GM18909 (cell line): Measurements from ENCODE around the gene CCDC17.
"Not testable (repeated sequence)": the region's sequence is repeated elsewhere in the genome, so short reads cannot be mapped to it uniquely, and the experiment has no call there.

Source experiments
- ATAC-seq: cut with Tn5 transposase; IDR thresholded peaks from one replicate; pipeline ENCODE4 v1.9.1; 2021; ENCODE audit warnings: mild to moderate bottlenecking; ENCODE audit not compliant: unreplicated experiment, poor library complexity

Gene CCDC17

DNA sequence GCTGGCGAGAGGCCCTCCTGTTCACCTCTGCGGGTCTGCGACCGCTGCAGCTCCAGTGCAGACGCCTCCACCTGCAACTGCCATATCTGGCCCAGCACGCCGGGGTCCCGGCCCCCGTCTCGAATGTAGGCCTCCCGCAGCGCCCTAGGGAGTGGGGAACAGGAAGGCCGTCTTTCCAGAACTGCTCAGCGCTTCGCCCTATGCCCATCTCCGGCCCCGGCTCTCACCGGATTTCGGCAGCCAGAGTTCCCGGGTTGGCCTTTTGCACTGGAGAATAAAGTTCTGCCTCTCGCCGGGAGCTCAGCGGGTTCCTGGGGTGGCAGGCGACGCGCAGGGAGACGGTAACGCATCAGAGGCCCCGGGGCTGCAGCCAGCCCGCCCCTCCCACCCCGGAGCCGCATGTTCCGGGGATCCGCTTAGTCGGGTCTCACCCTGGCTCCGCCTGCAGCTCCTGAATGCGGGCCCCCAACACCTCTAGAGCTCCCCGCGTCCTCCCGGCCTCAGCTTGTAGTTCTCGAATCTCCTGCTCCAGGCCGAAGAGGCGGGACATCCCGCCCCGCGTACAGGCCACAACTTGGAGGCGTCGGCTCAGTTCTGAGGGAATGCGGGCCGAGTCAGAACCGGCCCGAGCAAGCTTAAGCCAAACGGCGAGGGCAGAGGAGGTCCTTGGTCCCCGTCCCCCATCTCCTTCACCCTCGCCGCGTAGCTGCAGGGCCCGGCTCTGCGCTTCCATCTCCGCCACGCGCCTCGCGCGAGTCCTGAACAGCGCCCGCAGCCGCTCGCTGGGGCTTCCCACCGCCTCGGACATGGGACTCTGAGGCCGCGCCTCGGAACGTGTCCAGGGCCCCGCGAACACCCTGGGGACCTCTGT is 1.1 kb downstream of the CCDC17 start:
- ATAC-seq: no peak

DNA sequence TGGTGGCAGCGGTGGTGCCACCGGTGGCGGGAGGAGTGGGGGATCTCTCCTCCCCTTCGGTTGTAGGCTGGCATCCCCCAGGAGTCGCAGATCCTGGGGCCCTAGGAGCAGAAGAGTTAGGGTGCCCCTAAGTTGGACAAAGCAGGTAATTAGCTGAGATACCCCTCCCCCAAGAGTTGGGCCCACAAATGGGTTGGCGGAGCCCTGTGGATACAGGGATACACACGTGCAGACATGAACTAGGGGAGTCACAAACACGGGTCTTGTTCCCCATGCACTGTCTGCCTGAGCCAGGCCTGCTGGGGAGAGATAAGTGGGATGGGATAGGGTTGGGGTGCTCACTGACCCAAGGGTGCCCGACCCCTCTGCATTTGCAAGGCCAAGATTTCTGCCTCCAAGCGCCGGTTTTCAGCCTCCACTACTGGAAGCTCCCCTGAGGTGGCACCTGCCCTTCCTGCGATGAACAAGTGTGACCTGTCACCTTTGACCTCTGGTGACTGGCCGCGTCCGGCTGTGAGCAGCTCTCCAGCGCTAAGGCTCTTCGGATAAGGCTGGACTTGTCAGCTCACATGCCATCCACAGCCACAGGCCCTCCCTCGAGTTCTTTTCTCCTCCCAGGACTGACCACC is 1.8 kb downstream of the CCDC17 start:
- no peak for ATAC-seq

DNA sequence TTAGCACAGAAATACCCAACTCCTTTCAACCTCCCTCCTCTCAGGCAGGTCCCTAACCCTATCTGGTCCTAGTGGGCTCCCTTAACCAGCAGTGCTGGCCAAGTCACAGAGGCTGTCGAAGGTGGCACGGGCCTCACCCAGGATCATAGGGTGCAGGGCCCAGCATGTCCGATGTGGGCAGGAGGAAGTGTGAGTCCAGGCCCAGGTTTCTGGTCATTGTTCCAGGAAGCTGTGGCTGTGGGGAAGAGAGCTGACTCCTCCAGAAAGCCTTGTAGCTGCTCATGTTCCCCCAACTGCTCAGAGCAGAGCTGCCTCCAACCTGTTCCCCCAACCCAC is 2.4 kb downstream of the CCDC17 start:
- ATAC-seq: no peak

DNA sequence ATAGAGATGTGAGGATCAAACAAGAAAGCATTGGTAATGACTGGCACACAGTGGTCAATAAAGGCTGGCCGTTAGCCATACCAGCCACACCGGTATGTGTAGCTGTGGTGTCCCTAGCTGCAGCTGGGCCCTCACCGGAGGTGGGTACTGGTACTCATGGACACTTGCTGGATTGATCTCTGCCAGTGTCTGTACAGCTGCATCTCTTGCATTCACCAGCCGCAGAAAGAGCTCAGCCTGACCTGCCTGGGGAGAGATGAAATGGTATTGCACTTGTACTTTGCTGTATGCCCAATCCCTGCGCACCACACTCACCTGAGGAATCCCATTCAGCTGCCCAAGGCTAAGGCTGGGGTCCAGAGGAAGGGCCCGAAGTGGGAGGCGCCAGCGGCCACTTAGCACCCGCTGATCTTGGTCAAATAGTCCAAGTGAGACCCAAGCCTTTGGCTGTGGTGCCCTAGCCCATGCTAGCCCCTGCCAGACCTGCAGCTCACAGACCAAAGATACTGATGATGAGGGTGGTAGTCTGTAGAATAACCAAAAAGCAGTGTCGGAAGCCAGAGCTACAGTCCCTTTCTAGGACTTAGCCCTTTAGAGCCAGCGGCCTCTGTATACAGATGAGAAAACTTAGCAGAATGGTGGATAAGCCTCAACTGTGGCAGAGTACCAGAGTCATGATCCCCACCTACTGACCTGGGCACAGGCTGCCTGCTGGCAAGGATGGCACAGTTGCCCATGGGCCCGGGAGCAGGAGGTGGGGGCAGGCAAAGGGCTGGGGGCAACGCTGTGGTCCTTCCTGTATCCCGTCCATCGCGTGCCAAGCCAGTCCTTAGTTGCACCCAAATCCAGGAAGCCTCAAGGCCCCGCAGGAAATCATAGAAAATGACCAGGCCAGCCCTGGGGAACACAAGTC is 3.0 kb downstream of the CCDC17 start:
- ATAC-seq: no peak

DNA sequence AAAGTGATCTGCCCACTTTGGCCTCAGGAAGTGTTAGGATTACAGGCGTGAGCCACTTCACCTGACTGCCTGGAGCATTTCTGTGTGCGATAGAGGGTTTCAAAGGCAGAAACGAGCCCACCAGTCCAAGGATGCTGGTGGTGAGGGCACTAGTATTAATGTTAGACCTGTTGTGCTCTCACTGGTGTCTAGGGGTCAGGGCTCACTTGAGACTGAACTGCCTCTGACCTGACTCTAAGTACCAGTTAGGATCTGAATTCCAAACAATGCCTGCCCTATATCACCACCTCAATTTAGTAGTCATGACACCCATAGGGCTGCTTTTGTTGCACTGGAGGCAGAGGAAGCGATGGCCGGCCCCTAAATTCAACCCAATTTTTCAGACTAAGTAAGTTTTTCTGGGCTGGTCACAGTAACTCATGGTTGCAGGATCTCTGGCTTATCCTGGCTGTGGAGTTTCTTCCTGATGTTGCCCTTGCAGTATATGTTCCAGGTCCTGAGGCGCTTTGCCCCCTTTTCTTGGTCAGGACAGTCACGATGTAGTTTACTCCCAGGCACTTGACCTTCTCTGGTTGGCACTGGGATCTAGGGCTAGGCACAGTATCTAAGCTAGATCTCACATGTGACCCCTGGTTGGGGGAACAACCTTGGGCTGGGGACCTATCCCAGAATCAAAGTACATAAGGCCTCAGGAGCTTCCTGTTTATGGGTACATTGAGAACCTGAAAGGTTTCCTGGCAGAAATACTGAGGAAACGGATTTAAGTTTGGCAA is 4.5 kb downstream of the CCDC17 start:
- no peak for ATAC-seq

DNA sequence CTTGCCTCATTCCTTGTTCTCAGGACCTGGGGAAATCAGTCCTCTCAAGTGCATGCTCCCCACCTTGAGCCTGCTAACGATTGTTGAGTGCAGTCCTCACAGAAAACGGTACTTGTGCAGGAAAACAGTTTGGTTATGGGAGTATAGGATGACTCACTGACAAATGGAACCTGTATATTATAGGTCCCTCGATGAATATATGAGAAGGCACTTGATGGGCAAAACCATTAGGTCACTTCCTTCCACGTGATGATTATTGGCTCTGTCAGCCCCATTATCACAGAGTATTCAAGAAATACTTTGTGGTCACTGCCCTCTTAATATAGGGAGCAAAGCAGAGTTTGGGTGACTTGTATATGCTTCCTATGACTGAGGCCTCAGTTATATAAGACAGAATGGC is 6.2 kb downstream of the CCDC17 start:
- no peak for ATAC-seq

GRCh38 chr1:45615885-45616284 is 8.0 kb downstream of the CCDC17 start:
- no peak for ATAC-seq

- ATAC-seq: no peak
Observed at GRCh38 chr1:45612941-45613579, 10.8 kb downstream of the CCDC17 start.

DNA sequence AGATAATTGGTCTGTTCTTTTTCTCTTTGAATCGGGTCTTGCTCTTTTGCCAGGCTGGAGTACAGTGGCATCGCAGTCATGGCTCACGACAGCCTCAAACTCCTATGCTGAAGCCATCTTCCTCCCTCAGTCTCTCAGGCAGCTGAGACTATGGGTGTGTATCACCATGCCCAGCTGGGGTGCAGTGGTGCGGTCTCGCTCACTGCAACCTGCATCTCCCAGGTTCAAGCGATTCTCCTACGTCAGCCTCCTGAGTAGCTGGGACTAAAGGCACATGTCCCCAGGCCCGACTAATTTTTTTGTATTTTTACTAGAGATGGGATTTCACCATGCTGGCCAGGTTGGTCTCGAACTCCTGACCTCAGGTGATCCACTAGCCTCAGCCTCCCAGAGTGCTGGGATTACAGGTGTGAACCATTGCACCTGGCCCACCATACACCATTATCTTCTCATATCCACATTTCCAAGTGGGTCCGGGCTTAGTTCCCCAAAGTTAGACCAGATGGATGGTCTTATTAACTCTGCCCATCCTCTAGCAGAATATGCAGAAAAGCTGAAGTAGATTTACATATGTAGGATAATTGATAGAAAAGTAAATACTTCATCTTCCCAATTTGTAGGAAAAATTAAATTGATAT is 13.1 kb downstream of the CCDC17 start:
- ATAC-seq: no peak

- no peak for ATAC-seq
Observed at GRCh38 chr1:45608175-45609156, 15.4 kb downstream of the CCDC17 start.

- ATAC-seq: no peak
Observed at GRCh38 chr1:45607404-45608074, 16.3 kb downstream of the CCDC17 start.

- ATAC-seq: no peak
Observed at GRCh38 chr1:45604239-45604638, 19.6 kb downstream of the CCDC17 start.

DNA sequence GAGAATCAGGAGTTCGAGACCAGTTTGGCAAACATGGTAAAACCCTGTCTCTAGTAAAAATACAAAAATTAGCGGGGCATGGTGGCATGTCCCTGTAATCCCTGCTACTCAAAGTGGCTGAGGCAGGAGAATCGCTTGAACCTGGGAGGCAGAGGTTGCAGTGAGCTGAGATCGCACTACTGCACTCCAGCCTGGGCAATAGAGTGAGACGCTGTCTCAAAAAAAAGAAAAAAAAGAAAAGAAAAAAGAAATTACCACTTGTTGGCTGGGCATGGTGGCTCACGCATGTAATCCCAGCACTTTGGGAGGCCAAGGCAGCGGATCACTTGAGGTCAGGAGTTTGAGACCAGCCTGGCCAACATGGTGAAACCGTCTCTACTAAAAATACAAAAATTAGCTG is 27.1 kb downstream of the CCDC17 start:
- not testable (repeated sequence) for ATAC-seq

- ATAC-seq: no peak
Observed at GRCh38 chr1:45594412-45594811, 29.4 kb downstream of the CCDC17 start.

- ATAC-seq: no peak
Observed at GRCh38 chr1:45589861-45590260, 34.0 kb downstream of the CCDC17 start.

GRCh38 chr1:45586769-45587168 is 37.1 kb downstream of the CCDC17 start:
- no peak for ATAC-seq

DNA sequence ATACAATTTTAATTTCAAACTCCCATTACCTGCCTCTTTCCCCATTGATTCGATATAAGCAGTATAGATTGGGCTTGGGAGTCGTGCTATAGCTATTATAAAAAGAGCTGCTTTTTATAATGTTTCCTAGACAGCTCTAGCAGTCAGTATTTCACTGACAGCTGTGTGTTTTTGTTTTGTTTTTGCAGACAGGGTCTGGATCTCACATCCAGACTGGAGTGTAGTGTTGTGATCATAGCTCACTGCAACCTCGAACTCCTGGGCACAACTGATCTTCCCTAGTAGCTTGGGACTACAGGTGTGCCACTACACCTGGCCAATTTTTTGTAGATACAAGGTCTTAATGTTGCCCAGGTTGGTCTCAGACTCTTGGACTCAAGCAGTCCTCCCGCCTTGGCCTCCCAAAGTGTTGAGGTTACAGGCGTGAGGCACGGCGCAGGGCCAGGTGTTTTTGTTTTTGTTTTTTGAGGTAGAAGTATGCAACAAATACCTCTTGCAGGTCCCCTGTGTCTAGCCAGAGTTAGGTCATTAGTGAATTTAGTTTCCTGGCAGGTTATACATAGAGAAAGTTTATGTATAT is 38.3 kb downstream of the CCDC17 start:
- ATAC-seq: no peak
